Caco-2 (cell line): ENCODE measurements around the gene NEAT1. TPM values are rescaled to one million over a fixed set of nuclear protein-coding genes. Genes with fewer than 3 reads are reported as not detected.
A peak's percentile ranks its signal among the peaks of the same experiment; 100 is the strongest.

Experiments used
- BruUV-seq: library from RNA; stranded (reverse); fragments of 400-500 nt; replicated peaks from 2 replicates; lab custom pipeline; 2021; lab: Mats Ljungman, UMichigan
- CTCF ChIA-PET: fragments of 300-600 bp; sonication (Branson Sonifier 250); formaldehyde crosslinking; loops from one replicate; lab custom pipeline; 2022; ENCODE audit warnings: antibody characterized with exemption; lab: Charles Lee
- POLR2A ChIA-PET: fragments of 300-600 bp; sonication (Branson Sonifier 250); formaldehyde crosslinking; loops from one replicate; lab custom pipeline; 2022; ENCODE audit warnings: antibody characterized with exemption; lab: Charles Lee
- DNase-seq, 2 experiments: peaks; one replicate each; pipeline versions ENCODE4 v3.0.0 to v3.0.0-alpha.2; 2020 to 2022
- H3K27me3 ChIP-seq: replicated peaks from 2 replicates; pipeline ENCODE4 v1.6.0; 2011; ENCODE audit warnings: low read length; ENCODE audit not compliant: control insufficient read depth, insufficient read depth
- H3K36me3 ChIP-seq: 2 replicates; pipeline ENCODE4 v1.5.1; 2011; ENCODE audit warnings: low read length; ENCODE audit not compliant: control insufficient read depth, insufficient read depth
- H3K4me1 ChIP-seq: fragments of 250-450 bp; sonication (Bioruptor Pico); 2 replicates; pipeline ENCODE4 v1.5.1; 2020; ENCODE audit warnings: mild to moderate bottlenecking
- H3K4me3 ChIP-seq: 2 replicates; pipeline ENCODE4 v1.5.1; 2011; ENCODE audit warnings: low read depth, mild to moderate bottlenecking, control low read depth, low read length
- H3K9me3 ChIP-seq: fragments of 250-450 bp; sonication (Bioruptor Pico); 2 replicates; pipeline ENCODE4 v1.5.1; 2020; ENCODE audit warnings: mild to moderate bottlenecking, moderate library complexity
- H3K27ac Mint-ChIP-seq: one replicate; pipeline ENCODE4 v1.8.0; 2022; ENCODE audit warnings: mixed read lengths; ENCODE audit not compliant: unreplicated experiment
- H3K27me3 Mint-ChIP-seq: one replicate; pipeline ENCODE4 v1.8.0; 2022; ENCODE audit warnings: mixed read lengths; ENCODE audit not compliant: insufficient read depth, unreplicated experiment
- H3K36me3 Mint-ChIP-seq: one replicate; pipeline ENCODE4 v1.8.0; 2022; ENCODE audit warnings: mild to moderate bottlenecking, mixed read lengths; ENCODE audit not compliant: insufficient read depth, unreplicated experiment
- H3K4me1 Mint-ChIP-seq: one replicate; pipeline ENCODE4 v1.8.0; 2022; ENCODE audit warnings: low read depth, mixed read lengths; ENCODE audit not compliant: unreplicated experiment
- H3K4me3 Mint-ChIP-seq: one replicate; pipeline ENCODE4 v1.8.0; 2022; ENCODE audit warnings: mild to moderate bottlenecking, moderate library complexity, mixed read lengths; ENCODE audit not compliant: unreplicated experiment
- H3K9me3 Mint-ChIP-seq: one replicate; pipeline ENCODE4 v1.8.0; 2022; ENCODE audit warnings: mixed read lengths; ENCODE audit not compliant: unreplicated experiment
- CTCF ChIP-seq, 2 experiments: fragments of 200-600 bp in 1 of 2; IDR thresholded peaks; 1 replicate in 1 of 2; 2 replicates in 1 of 2; pipeline versions ENCODE4 v1.5.1 to v1.8.0; 2011 to 2022; ENCODE audit warnings: antibody characterized with exemption in 1 of 2, control low read depth in 1 of 2, inconsistent platforms in 1 of 2, low read depth in 1 of 2, low read length in 1 of 2, mild to moderate bottlenecking in 1 of 2, moderate library complexity in 1 of 2; ENCODE audit not compliant: insufficient read depth in 1 of 2, severe bottlenecking in 1 of 2, unreplicated experiment in 1 of 2
- intact Hi-C: fragments of 100-400 bp; cut with micrococcal nuclease; formaldehyde crosslinking; loops from one replicate; pipeline ENCODE4 v1.10.0; 2022; ENCODE audit not compliant: unreplicated experiment
- total RNA-seq: library from RNA; stranded (reverse); gene quantifications from 2 replicates; pipeline ENCODE4 v1.2.3, GENCODE V29; 2022

Gene NEAT1
- total RNA-seq, 1 experiment from 2014 or later: 254 TPM

GRCh38 chr11:65444314-65445051 is 21.9 kb downstream of the NEAT1 start:
- DNase-seq: no peak
- Mint-ChIP-seq H3K36me3 (peaks cover 90% of the 10 kb centered on the region), H3K4me1 (peaks cover 50% of the 10 kb centered on the region), H3K4me3 (peak overlapping the region; percentile 5), H3K9me3 (no peaks in the 10 kb centered on the region), H3K27ac (peak overlapping the region; percentile 93), H3K27me3 (no peaks in the 10 kb centered on the region)
- no peaks in the 10 kb centered on the region for H3K36me3 ChIP-seq
- TF ChIP-seq CTCF (IDR thresholded peaks at IDR 0.05; ENCODE audit: insufficient read depth in 1 of 2, low read depth in 1 of 2, low read length in 1 of 2, severe bottlenecking in 1 of 2, unreplicated experiment in 1 of 2): no peak
- no peak overlapping the region for H3K4me3 ChIP-seq
- ChIA-PET CTCF (no interaction called here), POLR2A (interaction anchor here (0.6 to 1.3 kb wide), 4 partner anchors 11 to 54 kb away, joined by 3 to 6 read pairs (median 4); partner anchors contain the start of gene MALAT1)
- intact Hi-C loops: no loop called here
- peaks cover 53% of the 10 kb centered on the region for H3K4me1 ChIP-seq
- no peaks in the 10 kb centered on the region for H3K9me3 ChIP-seq
- H3K27me3 ChIP-seq: no peaks in the 10 kb centered on the region
- no TSS peak for BruUV-seq

- H3K4me3 Mint-ChIP-seq: no peak overlapping the region
- intact Hi-C loops: no loop called here
- 0 out of 2 replicates have a peak, but pooled peaks cover 3% of the 10 kb centered on the region for H3K9me3 ChIP-seq
- peak overlapping the region; percentile 93 for H3K27ac Mint-ChIP-seq
- no peaks in the 10 kb centered on the region for H3K27me3 Mint-ChIP-seq
- H3K27me3 ChIP-seq: no peaks in the 10 kb centered on the region
- H3K4me3 ChIP-seq: no peak overlapping the region
- H3K4me1 Mint-ChIP-seq: peaks cover 49% of the 10 kb centered on the region
- peaks cover 83% of the 10 kb centered on the region for H3K36me3 Mint-ChIP-seq
- no TSS peak for BruUV-seq
- H3K36me3 ChIP-seq: no peaks in the 10 kb centered on the region
- no peak for TF ChIP-seq CTCF (IDR thresholded peaks at IDR 0.05; ENCODE audit: insufficient read depth in 1 of 2, low read depth in 1 of 2, low read length in 1 of 2, severe bottlenecking in 1 of 2, unreplicated experiment in 1 of 2)
- ChIA-PET POLR2A (interaction anchor here (0.6 to 1.3 kb wide), 2 partner anchors 10 to 54 kb away, joined by 3 read pairs; no protein-coding TSS in a partner anchor), CTCF (no interaction called here)
- DNase-seq: no peak
- H3K4me1 ChIP-seq: peaks cover 53% of the 10 kb centered on the region
- H3K9me3 Mint-ChIP-seq: no peaks in the 10 kb centered on the region
Observed at GRCh38 chr11:65445101-65445603, 22.6 kb downstream of the NEAT1 start.

GRCh38 chr11:65445604-65446445 is 23.2 kb downstream of the NEAT1 start:
- H3K36me3 ChIP-seq: no peaks in the 10 kb centered on the region
- no peak overlapping the region for H3K4me3 ChIP-seq
- peak overlapping the region; percentile 93 for H3K27ac Mint-ChIP-seq
- DNase-seq: no peak
- no peaks in the 10 kb centered on the region for H3K27me3 ChIP-seq
- H3K36me3 Mint-ChIP-seq: peaks cover 82% of the 10 kb centered on the region
- ChIA-PET CTCF (interaction anchor here (0.5 kb wide), 1 partner anchor 66 kb away, joined by 6 read pairs; no protein-coding TSS in a partner anchor), POLR2A (interaction anchor here (0.6 to 1.0 kb wide), 2 partner anchors 23 to 44 kb away, joined by 3 to 5 read pairs; partner anchors contain the start of gene NEAT1)
- no peaks in the 10 kb centered on the region for H3K27me3 Mint-ChIP-seq
- no peak for TF ChIP-seq CTCF (IDR thresholded peaks at IDR 0.05; ENCODE audit: insufficient read depth in 1 of 2, low read depth in 1 of 2, low read length in 1 of 2, severe bottlenecking in 1 of 2, unreplicated experiment in 1 of 2)
- BruUV-seq: no TSS peak
- peaks cover 52% of the 10 kb centered on the region for H3K4me1 ChIP-seq
- H3K4me3 Mint-ChIP-seq: no peak overlapping the region
- H3K4me1 Mint-ChIP-seq: peaks cover 42% of the 10 kb centered on the region
- H3K9me3 Mint-ChIP-seq: no peaks in the 10 kb centered on the region
- intact Hi-C loops: no loop called here
- H3K9me3 ChIP-seq: 0 out of 2 replicates have a peak, but pooled peaks cover 3% of the 10 kb centered on the region
